ENCODE data around the gene NEUROG1. TPM values are rescaled to one million over a fixed set of nuclear protein-coding genes. Genes with fewer than 3 reads are reported as not detected.

The NEUROG1 gene
- polyA plus RNA-seq, 1 donor from 2014 or later, result not detected

DNA sequence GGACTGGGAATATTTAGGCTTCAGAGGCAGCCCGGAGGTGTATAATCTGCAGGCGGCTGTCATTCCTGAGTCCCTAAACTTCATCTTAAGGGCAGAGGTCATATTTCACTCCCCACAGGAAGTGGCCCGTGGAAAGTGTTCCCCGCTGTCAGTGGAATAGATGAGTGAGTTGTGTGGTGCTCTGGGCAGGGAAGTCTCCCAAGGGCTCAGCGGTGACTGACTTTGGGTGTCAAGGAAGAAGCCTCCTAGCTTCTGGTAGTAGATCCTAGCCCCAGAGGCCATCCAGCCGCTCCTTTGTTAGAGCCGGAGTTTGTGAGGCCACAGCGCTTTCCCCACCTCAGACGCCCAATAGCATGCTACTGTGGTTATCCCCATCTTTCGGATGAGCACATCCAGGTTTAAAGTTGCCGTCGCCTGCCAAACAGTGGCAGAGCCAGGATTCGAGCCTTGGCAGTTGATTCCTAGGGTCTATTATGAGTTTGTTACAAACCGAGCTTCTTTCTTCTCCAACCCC, 44.7 kb downstream of the NEUROG1 start:
- Histone ChIP-seq H3K79me2 (replicated peaks; ENCODE audit: insufficient read depth, low read length) (no peaks in the 10 kb centered on the region), H3K9ac (ENCODE audit: low read length) (no peak overlapping the region), H3K4me2 (ENCODE audit: low read length) (no peak overlapping the region), H3K27me3 (ENCODE audit: insufficient read depth, low read depth, low read length) (peaks cover 56% of the 10 kb centered on the region), H3K27ac (ENCODE audit: low read length) (no peak overlapping the region), H3K36me3 (ENCODE audit: insufficient read depth, low read length) (no peaks in the 10 kb centered on the region), H3K9me3 (ENCODE audit: low read length) (no peaks in the 10 kb centered on the region), H2AFZ (ENCODE audit: low read depth, low read length) (no peak overlapping the region), H3K9me2 (ENCODE audit: insufficient read depth, low read length) (no peaks in the 10 kb centered on the region), H3F3A (ENCODE audit: insufficient read depth, low read length, poor library complexity, severe bottlenecking) (no peaks in the 10 kb centered on the region), H4K20me1 (ENCODE audit: insufficient read depth) (no peaks in the 10 kb centered on the region), H3K4me3 (ENCODE audit: low read length) (peak overlapping the region; percentile 44)
- TF ChIP-seq TAF1 (IDR thresholded peaks at IDR 0.05; ENCODE audit: low read depth), result no peak
- TF ChIP-seq SMC3 (conservative IDR thresholded peaks at IDR 0.05; ENCODE audit: poor library complexity), result no peak
- no peak for TF ChIP-seq POLR2AphosphoS5 (IDR thresholded peaks at IDR 0.05)
- TF ChIP-seq MXI1 (conservative IDR thresholded peaks at IDR 0.05; ENCODE audit: poor library complexity, severe bottlenecking), result no peak
- TF ChIP-seq CTCF (IDR thresholded peaks at IDR 0.05; ENCODE audit: poor library complexity, severe bottlenecking), result no peak
- TF ChIP-seq, protein P1, sequence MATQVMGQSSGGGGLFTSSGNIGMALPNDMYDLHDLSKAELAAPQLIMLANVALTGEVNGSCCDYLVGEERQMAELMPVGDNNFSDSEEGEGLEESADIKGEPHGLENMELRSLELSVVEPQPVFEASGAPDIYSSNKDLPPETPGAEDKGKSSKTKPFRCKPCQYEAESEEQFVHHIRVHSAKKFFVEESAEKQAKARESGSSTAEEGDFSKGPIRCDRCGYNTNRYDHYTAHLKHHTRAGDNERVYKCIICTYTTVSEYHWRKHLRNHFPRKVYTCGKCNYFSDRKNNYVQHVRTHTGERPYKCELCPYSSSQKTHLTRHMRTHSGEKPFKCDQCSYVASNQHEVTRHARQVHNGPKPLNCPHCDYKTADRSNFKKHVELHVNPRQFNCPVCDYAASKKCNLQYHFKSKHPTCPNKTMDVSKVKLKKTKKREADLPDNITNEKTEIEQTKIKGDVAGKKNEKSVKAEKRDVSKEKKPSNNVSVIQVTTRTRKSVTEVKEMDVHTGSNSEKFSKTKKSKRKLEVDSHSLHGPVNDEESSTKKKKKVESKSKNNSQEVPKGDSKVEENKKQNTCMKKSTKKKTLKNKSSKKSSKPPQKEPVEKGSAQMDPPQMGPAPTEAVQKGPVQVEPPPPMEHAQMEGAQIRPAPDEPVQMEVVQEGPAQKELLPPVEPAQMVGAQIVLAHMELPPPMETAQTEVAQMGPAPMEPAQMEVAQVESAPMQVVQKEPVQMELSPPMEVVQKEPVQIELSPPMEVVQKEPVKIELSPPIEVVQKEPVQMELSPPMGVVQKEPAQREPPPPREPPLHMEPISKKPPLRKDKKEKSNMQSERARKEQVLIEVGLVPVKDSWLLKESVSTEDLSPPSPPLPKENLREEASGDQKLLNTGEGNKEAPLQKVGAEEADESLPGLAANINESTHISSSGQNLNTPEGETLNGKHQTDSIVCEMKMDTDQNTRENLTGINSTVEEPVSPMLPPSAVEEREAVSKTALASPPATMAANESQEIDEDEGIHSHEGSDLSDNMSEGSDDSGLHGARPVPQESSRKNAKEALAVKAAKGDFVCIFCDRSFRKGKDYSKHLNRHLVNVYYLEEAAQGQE (IDR thresholded peaks at IDR 0.05; ENCODE audit: borderline replicate concordance), result no peak
- no peak for TF ChIP-seq EP300 (conservative IDR thresholded peaks at IDR 0.05; ENCODE audit: poor library complexity, severe bottlenecking)
- no peak for TF ChIP-seq EZH2 (IDR thresholded peaks at IDR 0.05; ENCODE audit: borderline replicate concordance, insufficient read depth, low read length, poor library complexity, severe bottlenecking)
- no peak for TF ChIP-seq RAD21 (conservative IDR thresholded peaks at IDR 0.05)

DNA sequence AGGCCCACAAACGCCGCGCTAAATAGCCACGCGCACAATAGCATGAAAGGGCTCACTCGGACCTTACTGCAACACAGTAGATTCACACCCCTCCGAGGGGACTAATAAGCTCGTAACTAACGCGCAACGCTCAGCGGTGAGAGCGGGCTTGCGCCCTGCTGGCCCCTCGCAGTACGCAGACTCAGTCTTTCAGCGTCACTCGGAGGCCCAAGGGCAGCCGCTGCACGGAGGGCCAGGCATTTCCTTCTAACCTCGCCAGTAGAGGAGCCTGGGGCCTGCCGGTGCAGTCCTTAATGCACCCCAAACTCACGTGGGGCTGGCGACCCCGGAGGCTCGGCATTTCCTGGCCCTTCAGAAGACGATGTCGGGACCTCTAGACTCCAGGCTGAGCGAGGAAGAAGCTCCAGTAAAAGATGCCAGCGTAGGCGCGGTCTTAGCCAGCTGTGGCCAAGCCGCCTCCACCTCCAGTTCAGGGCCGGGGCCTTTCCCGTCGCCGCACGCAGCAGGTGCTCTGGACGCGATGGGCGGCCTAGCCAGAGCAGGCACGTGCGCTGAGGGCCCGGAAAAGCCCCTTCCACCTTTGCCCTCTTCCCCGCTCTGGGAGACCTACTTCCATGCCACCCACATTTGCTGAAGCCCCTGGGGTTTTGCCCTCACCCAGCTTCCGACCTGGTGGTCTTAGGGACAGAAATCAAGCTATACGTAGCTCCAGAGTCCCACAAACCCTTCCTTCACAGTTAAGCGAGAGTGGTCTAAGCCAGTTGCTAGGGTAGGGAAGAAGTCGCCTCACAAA, 45.3 kb downstream of the NEUROG1 start:
- H3K27me3 ChIP-seq (ENCODE audit: insufficient read depth, low read depth, low read length), result peaks cover 56% of the 10 kb centered on the region
- no peak overlapping the region for H3K4me2 ChIP-seq (ENCODE audit: low read length)

More for the DNA sequence above, 45.3 kb downstream of the NEUROG1 start:
- Histone ChIP-seq H3K36me3 (ENCODE audit: insufficient read depth, low read length) (no peaks in the 10 kb centered on the region), H3K9me2 (ENCODE audit: insufficient read depth, low read length) (no peaks in the 10 kb centered on the region), H3K9me3 (ENCODE audit: low read length) (no peaks in the 10 kb centered on the region), H3K79me2 (replicated peaks; ENCODE audit: insufficient read depth, low read length) (no peaks in the 10 kb centered on the region), H3K27ac (ENCODE audit: low read length) (no peak overlapping the region), H3F3A (ENCODE audit: insufficient read depth, low read length, poor library complexity, severe bottlenecking) (no peaks in the 10 kb centered on the region), H3K4me3 (ENCODE audit: low read length) (peak overlapping the region; percentile 53), H4K20me1 (ENCODE audit: insufficient read depth) (no peaks in the 10 kb centered on the region), H3K9ac (ENCODE audit: low read length) (no peak overlapping the region), H2AFZ (ENCODE audit: low read depth, low read length) (no peak overlapping the region)
- TF ChIP-seq RAD21 (conservative IDR thresholded peaks at IDR 0.05), result no peak
- no peak for TF ChIP-seq MXI1 (conservative IDR thresholded peaks at IDR 0.05; ENCODE audit: poor library complexity, severe bottlenecking)
- no peak for TF ChIP-seq EP300 (conservative IDR thresholded peaks at IDR 0.05; ENCODE audit: poor library complexity, severe bottlenecking)
- TF ChIP-seq, protein P1 (IDR thresholded peaks at IDR 0.05; ENCODE audit: borderline replicate concordance), result no peak
- TF ChIP-seq SMC3 (conservative IDR thresholded peaks at IDR 0.05; ENCODE audit: poor library complexity), result no peak
- no peak for TF ChIP-seq EZH2 (IDR thresholded peaks at IDR 0.05; ENCODE audit: borderline replicate concordance, insufficient read depth, low read length, poor library complexity, severe bottlenecking)
- no peak for TF ChIP-seq CTCF (IDR thresholded peaks at IDR 0.05; ENCODE audit: poor library complexity, severe bottlenecking)
- TF ChIP-seq TAF1 (IDR thresholded peaks at IDR 0.05; ENCODE audit: low read depth), result no peak
- TF ChIP-seq POLR2AphosphoS5 (IDR thresholded peaks at IDR 0.05), result no peak
